HG02623 (cell line): ENCODE data around the gene PCNA.

Experiments
- ATAC-seq: cut with Tn5 transposase; IDR thresholded peaks from one replicate; pipeline ENCODE4 v1.9.1; 2021; ENCODE audit warnings: moderate library complexity; ENCODE audit not compliant: unreplicated experiment

PCNA gene

DNA sequence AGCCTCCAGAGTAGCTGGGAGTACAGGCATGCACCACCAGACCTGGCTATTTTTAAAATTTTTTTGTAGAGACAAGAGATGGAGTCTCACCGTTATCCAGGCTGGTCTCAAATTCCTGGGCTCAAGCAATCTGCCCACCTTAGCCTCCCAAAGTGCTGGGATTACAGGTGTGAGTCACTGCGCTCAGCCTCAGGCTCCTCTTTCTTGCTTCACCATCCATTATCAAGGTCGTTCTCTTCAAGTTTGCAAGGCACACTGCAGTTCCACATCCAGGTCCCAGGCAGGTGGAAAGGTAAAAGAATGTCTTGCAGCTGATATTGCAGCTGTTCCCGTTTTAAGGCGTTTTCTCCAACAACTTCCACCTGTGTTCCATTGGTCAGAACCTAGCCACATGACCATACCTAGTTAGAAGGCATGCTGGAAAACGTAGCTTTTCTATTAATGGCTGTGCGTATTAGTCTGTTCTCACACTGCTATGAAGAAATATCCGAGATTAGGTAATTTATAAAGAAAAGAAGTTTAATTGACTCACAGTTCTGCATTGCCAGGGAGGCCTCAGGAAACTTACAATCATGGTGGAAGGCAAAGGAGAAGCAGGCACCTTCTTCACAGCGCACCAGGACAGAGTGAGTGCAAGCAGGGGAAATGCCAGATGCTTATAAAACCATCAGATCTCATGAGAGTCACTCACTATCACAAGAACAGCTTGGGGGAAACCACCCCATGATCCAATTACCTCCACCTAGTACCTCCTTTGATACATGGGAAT lies 51.7 kb downstream of the PCNA start:
- no peak for ATAC-seq

DNA sequence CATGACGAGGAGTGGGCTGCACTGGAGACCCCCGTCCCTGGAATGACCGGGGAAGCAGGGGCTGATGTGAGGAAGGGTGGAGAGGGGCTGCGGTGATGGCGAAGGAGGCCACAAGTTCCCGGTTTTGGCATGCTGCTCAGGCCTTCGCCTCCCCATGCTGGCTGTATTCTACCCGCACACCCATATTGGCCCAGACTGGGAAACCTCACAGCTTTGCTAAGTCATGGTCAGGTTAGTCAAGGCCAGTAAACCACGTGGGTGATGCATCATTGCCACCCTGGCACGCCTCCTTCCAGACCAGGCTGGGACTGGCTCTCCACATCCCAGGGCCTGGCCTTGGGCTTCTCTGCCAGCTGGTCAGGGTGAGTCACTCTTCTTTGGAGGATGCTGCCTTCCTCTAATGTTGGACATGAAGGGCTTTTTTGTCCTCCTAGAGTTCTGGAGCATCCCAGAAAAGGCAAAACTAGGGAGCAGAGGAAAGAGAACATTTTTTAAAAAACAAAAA lies 53.8 kb downstream of the PCNA start:
- ATAC-seq = no peak

DNA sequence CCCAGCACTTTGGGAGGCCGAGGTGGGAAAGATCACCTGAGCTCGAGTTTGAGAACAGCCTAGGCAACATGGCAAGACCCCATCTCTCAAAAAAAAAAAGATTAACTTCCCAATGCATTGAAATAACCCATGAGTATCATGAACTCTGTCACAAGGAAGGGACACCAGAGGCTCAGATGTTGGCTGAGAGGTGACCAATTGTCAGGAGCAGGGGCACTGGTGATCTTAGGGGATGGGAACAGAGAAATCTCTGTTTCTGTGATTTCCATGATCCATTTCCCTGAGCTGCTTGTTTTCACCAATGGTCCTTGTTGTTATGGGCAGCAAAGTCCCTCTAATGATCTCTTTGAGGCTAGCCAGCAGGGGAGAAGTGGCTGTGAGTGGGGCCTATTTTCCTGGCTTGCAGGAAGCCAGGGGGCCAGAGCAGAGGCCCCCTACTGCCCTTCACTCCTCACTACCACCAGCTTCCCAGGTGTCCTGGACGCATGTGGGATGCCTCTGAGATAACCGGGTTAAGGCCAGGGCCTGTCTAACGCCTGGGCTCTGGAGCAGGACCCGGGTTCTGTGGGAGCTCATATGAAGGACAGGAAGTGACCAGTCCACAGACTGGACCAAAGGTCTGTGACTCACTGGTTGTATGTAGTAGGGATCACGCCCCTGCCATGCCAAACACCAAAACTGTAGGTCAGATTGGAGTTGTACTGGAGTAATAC lies 54.4 kb downstream of the PCNA start:
- ATAC-seq = no peak
